ENCODE results near the gene AK1. TPM values are rescaled to one million over a fixed set of nuclear protein-coding genes. Genes with fewer than 3 reads are reported as not detected.

The AK1 gene
- total and polyA plus RNA-seq, 8 donors: 8.9 to 81.7 (median 16.6) TPM

DNA sequence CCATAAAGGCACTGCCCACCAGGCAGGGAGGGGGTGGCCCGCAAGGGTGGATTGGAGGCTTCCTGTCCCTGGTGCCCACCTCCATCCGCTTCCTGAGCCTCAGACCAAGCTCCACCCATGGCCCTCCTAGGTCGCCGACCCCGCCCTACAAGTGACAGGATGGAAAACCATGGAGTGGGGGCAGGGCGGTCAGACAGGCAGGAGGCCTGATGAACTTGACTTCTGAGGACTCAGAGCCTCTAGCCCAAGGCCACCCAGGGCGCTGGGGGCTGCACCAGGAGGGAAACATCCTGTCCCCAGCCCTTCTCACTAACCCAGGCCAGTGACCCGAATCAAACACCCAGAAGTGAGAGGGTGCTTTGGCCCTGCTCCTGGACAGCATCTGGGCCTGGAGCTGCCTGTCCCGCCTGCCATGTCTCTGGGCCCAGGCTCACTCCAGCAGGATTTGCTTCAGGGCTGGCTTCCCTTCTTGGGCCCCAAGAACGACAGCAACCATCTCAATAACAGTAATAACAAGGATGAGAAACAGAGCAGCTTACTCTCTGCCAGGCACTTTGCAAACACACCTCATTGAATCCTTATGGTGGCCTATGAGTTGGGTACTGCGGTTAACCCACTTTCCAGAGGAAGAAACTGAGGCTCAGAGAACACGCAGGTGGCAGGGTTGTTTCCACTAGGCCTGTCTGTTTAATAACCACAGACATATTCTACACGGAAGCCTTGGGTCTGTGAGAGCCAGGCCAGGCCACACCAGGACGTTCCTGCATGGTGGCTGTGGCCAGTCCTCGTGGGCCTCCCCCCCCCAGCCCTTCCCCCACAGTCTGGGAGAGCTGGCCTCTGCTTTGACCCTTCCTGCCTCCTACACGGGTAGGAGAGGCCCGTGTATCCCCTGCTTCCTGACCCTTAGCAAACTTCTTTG is 26.3 kb upstream of the AK1 start:
- intact Hi-C loops (cut with DNase I): no loop called here
- H3K4me1 ChIP-seq: peaks cover 7 to 29% (median 14%) of the 10 kb centered on the region in 3 donors
- FAIRE-seq: no peak
- no peak overlapping the region for H3K4me3 ChIP-seq
- no peak for ATAC-seq
- peak in 3 of 6 donors; percentile 41 to 80 (median 41) for DNase-seq
- no peaks in the 10 kb centered on the region for H3K9me3 ChIP-seq
- TF ChIP-seq, protein P1, sequence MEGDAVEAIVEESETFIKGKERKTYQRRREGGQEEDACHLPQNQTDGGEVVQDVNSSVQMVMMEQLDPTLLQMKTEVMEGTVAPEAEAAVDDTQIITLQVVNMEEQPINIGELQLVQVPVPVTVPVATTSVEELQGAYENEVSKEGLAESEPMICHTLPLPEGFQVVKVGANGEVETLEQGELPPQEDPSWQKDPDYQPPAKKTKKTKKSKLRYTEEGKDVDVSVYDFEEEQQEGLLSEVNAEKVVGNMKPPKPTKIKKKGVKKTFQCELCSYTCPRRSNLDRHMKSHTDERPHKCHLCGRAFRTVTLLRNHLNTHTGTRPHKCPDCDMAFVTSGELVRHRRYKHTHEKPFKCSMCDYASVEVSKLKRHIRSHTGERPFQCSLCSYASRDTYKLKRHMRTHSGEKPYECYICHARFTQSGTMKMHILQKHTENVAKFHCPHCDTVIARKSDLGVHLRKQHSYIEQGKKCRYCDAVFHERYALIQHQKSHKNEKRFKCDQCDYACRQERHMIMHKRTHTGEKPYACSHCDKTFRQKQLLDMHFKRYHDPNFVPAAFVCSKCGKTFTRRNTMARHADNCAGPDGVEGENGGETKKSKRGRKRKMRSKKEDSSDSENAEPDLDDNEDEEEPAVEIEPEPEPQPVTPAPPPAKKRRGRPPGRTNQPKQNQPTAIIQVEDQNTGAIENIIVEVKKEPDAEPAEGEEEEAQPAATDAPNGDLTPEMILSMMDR (IDR thresholded peaks at IDR 0.05): no peak
- peak overlapping the region; percentile 55 to 84 (median 70) for H3K27ac ChIP-seq
- peaks cover 0 to 9% (median 2%) of the 10 kb centered on the region in 3 donors for H3K36me3 ChIP-seq
- H3K27me3 ChIP-seq: no peaks in the 10 kb centered on the region
- WGBS, 2 donors: 58 to 62% methylated on average over 17 of the region's 17 CpGs

DNA sequence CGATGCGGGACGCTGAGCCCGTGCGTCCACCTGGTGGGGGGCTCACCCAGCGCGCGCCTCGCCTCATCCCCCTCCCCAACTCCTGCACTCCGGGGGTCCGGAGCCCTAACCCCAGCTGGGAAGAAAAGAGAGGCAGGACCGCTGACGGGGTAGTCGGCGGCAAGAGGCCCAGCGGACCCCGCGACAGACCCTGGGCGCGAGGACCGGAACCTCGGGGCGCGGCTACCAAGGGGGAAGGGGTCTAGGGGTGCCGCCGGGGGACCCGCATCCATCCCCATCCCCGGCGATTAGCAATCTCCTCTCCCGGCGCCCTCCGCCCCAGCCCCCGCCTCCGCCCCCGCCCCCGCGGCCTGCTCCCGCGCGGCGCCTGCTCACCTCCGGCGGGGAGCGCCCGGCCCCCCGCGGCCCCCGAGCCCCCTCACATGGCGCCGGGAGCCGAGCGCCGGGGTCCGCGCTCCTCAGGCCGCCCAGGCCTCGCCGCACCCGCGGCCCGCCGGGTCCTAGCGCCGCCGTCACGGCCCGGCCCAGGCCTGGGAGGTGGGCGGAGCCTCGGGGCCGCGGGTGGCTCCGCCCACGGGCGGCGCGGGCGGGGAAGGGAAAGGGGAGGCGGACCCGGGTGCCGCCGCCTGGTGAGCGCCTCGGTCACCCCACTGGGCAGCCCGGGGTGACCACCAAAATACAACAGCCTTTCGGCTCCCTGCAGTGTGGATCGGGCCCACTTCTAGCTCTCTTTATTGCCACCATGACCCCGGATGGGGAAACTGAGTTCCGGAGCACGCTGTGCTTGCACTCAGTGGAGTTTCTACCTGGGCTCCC is 21.9 kb upstream of the AK1 start, which contains the start of gene ST6GALNAC6:
Gene ST6GALNAC6, minus strand, starts transcription at position 476 of the 816 bp plus-strand sequence. CDS start 1,622 bp downstream, outside the sequence.
- ATAC-seq (peak; percentile 70 to 80 (median 75)), FAIRE-seq (no peak), DNase-seq (peak; percentile 60 to 90 (median 76))
- TF ChIP-seq, protein P1 (IDR thresholded peaks at IDR 0.05): no peak
- Histone ChIP-seq H3K4me1 (peaks cover 13 to 33% (median 22%) of the 10 kb centered on the region in 3 donors), H3K27me3 (no peaks in the 10 kb centered on the region), H3K36me3 (peaks cover 0 to 20% (median 3%) of the 10 kb centered on the region in 3 donors), H3K4me3 (peak within 1 kb of the TSS; percentile 76 to 96 (median 89)), H3K27ac (peak within 1 kb of the TSS; percentile 31 to 84 (median 76)), H3K9me3 (no peaks in the 10 kb centered on the region)
- 1% methylated on average over 25 to 88 of the region's 89 CpGs for WGBS, 2 donors
- intact Hi-C loops (cut with DNase I): no loop called here

DNA sequence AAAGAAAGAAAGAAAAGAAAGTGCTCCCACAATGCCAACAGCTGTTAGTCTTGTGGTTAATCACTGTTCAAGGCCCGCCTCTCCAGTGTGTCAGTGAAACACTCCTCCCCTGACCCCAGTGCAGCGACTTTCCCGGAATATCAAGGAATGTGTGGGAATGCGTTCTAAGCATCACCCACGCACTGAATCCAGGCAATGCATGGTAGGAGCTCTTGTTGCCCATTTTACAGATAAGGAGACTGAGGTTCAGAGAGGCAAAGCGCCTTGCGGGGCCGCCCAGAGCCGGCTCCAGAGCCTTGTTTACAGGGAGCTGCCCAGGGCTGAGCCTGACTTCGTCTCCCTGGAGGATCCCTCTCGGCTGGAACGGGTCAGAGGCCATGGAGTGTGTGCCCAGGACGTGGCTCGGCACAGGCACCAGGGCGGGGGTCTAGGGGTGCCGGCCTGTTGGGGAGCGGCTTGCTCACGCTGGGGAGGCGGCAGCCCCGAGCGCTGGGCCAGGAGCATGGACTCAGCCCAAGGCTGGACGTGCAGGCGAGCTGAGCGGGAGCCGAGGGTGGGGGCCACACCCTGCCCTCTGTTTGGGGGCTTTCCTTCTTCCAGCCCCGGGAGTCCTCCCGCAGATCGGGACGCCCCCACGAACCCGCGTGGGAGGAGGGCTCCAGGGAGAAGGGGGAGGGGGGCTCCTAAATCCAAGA is 21.1 kb upstream of the AK1 start:
- FAIRE-seq (no peak), DNase-seq (peak; percentile 51 to 86 (median 64)), ATAC-seq (peak; percentile 26 to 58 (median 48))
- Histone ChIP-seq H3K9me3 (no peaks in the 10 kb centered on the region), H3K36me3 (peaks cover 4 to 27% (median 9%) of the 10 kb centered on the region in 3 donors), H3K27ac (peak overlapping the region; percentile 31 to 84 (median 76)), H3K4me3 (peak overlapping the region; percentile 76 to 96 (median 89)), H3K27me3 (no peaks in the 10 kb centered on the region), H3K4me1 (peaks cover 13 to 29% (median 14%) of the 10 kb centered on the region in 3 donors)
- TF ChIP-seq, protein P1 (IDR thresholded peaks at IDR 0.05): no peak
- intact Hi-C loops (cut with DNase I): no loop called here
- 4% methylated on average over 26 to 32 of the region's 32 CpGs for WGBS, 2 donors

DNA sequence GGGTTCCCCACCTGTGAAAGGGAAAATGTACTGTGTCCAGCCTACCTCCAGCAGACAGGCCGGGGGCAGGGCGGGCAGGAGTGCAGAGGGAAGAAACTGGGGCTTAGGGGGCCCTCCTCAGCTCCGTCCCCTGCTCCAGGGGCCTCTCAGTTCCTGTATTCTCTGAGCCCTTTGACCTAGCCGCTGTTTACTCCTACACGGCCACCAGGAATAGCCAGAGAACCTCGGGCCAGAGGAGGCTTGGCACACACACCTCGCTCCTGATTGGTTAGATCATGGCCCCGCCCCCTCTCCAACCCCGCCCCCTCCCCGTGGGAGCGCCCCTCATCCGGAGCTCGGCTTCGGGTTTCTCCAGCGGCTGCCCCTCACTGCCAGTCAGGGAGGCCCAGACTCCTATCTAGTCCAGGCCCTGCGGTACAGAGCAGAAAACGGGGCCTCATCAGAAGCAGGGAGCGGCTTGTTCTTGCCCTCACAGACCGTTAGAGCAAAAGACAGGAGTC is 19.8 kb upstream of the AK1 start:
- peak overlapping the region in 2 of 4 donors; percentile 96 for H3K4me3 ChIP-seq
- peak; percentile 52 to 81 (median 77) for ATAC-seq
- peaks cover 13 to 29% (median 14%) of the 10 kb centered on the region in 3 donors for H3K4me1 ChIP-seq
- FAIRE-seq: no peak
- 10% methylated on average over 16 to 19 of the region's 19 CpGs for WGBS, 2 donors
- DNase-seq: peak; percentile 78 to 91 (median 81)
- TF ChIP-seq, protein P1 (IDR thresholded peaks at IDR 0.05): no peak
- H3K9me3 ChIP-seq: no peaks in the 10 kb centered on the region
- no peaks in the 10 kb centered on the region for H3K27me3 ChIP-seq
- intact Hi-C loops (cut with DNase I): no loop called here
- H3K36me3 ChIP-seq: peaks cover 10 to 36% (median 10%) of the 10 kb centered on the region in 3 donors
- peak overlapping the region in 3 of 4 donors; percentile 22 to 83 (median 51) for H3K27ac ChIP-seq
